GM12878 (cell line): ENCODE data around the gene ADNP2. TPM values are rescaled to one million over a fixed set of nuclear protein-coding genes. Genes with fewer than 3 reads are reported as not detected.

Experiments
- BCL11A ChIP-seq: IDR thresholded peaks from 2 replicates; pipeline ENCODE4 v1.6.1; 2011; ENCODE audit warnings: low read depth, low read length
- BHLHE40 ChIP-seq, 2 experiments: fragments of 450-650 bp in 1 of 2; IDR thresholded peaks; 2 replicates each; pipeline ENCODE4 v1.6.1; 2011 to 2017; ENCODE audit warnings: low read depth in 2 of 2, borderline replicate concordance in 1 of 2, improper control_type of control experiment in 1 of 2, low read length in 1 of 2, mild to moderate bottlenecking in 1 of 2
- CREM ChIP-seq: IDR thresholded peaks from 2 replicates; pipeline ENCODE4 v1.6.1; 2014; ENCODE audit warnings: antibody characterized with exemption, low read depth
- DPF2 ChIP-seq: fragments of 450-650 bp; IDR thresholded peaks from 2 replicates; pipeline ENCODE4 v1.6.1; 2017; ENCODE audit warnings: mild to moderate bottlenecking
- E2F4 ChIP-seq: IDR thresholded peaks from 2 replicates; pipeline ENCODE4 v1.6.1; 2012; ENCODE audit warnings: low read depth, low read length, improper control_type of control experiment
- EP300 ChIP-seq, 2 experiments: fragments of 150-350 bp in 1 of 2; IDR thresholded peaks; 2 replicates each; pipeline ENCODE4 v1.6.1; 2011 to 2012; ENCODE audit warnings: low read depth in 2 of 2, low read length in 2 of 2, borderline replicate concordance in 1 of 2, improper control_type of control experiment in 1 of 2, inconsistent platforms in 1 of 2; ENCODE audit not compliant: control insufficient read depth in 1 of 2
- MLLT1 ChIP-seq: fragments of 450-650 bp; IDR thresholded peaks from 2 replicates; pipeline ENCODE4 v1.6.1; 2016; ENCODE audit warnings: mild to moderate bottlenecking
- MTA2 ChIP-seq: fragments of 450-650 bp; IDR thresholded peaks from 2 replicates; pipeline ENCODE4 v1.6.1; 2016; ENCODE audit warnings: low read depth, mild to moderate bottlenecking, moderate library complexity
- NBN ChIP-seq: fragments of 450-650 bp; IDR thresholded peaks from 2 replicates; pipeline ENCODE4 v1.6.1; 2016
- REST ChIP-seq: IDR thresholded peaks from 2 replicates; pipeline ENCODE4 v1.6.1; 2012; ENCODE audit warnings: mild to moderate bottlenecking, low read depth, low read length
- RUNX3 ChIP-seq: IDR thresholded peaks from 2 replicates; pipeline ENCODE4 v1.6.1; 2012; ENCODE audit warnings: low read length, inconsistent platforms
- SIX5 ChIP-seq: IDR thresholded peaks from 2 replicates; pipeline ENCODE4 v1.6.1; 2011; ENCODE audit warnings: mild to moderate bottlenecking, low read depth, low read length, moderate library complexity; ENCODE audit not compliant: severe bottlenecking
- SRF ChIP-seq, 2 experiments: IDR thresholded peaks; 2 replicates each; pipeline ENCODE4 v1.6.1; 2011; ENCODE audit warnings: low read depth in 2 of 2, low read length in 2 of 2, mild to moderate bottlenecking in 1 of 2, moderate library complexity in 1 of 2
- polyA plus RNA-seq, 11 experiments: library from polyadenylated mRNA; depleted of rRNA in 4 of 11; unstranded in 6 of 11; stranded (reverse) in 5 of 11; fragments of >200 nt; fragmentation: Nextera tagmentation in 4 of 11; fragmentation: Illumina TruSeq in 1 of 11; extraction: Ambion mirVana in 4 of 11; extraction: Trizol in 1 of 11; gene quantifications; 1 replicate in 1 of 11; 2 replicates in 10 of 11; pipeline versions ENCODE4 v1.2.1 to v1.2.3, GENCODE V29; 2011 to 2016; ENCODE audit warnings: inconsistent platforms in 2 of 11, missing spikeins in 2 of 11, low read depth in 1 of 11
- total RNA-seq, 4 experiments: library from RNA; depleted of rRNA in 3 of 4; stranded (reverse); fragments of >200 nt in 3 of 4; fragmentation: Illumina TruSeq in 1 of 4; extraction: Trizol in 1 of 4; gene quantifications; 2 replicates each; pipeline versions ENCODE4 v1.2.1 to v1.2.3, GENCODE V29; 2013 to 2021

ADNP2 gene
- total and polyA plus RNA-seq, 10 of the 15 experiments (the other 5 are each of a cell fraction or from before 2014, with no cell fraction given) = 3.7 to 25.1 (median 13.0) TPM

- TF ChIP-seq BHLHE40 (IDR thresholded peaks at IDR 0.05; ENCODE audit: borderline replicate concordance in 1 of 2, low read depth in 2 of 2, low read length in 1 of 2) = peak in 1 of 2 experiments; percentile 21; a peak in 1 of 4 replicates
- TF ChIP-seq DPF2 = 0 out of 2 replicates have a peak, but pooled peaks have one; percentile 22
- no peak for TF ChIP-seq REST
- TF ChIP-seq RUNX3 = peak; percentile 43; the same call in 1 of the 2 replicates
- peak; percentile 15; the same call in 1 of the 2 replicates for TF ChIP-seq CREM
- TF ChIP-seq MLLT1 = no peak
- TF ChIP-seq EP300 (IDR thresholded peaks at IDR 0.05; ENCODE audit: borderline replicate concordance in 1 of 2, control insufficient read depth in 1 of 2, low read depth in 2 of 2, low read length in 2 of 2) = peak in 1 of 2 experiments; percentile 18; a peak in 1 of 4 replicates
- TF ChIP-seq SRF (IDR thresholded peaks at IDR 0.05; ENCODE audit: low read depth in 2 of 2, low read length in 2 of 2) = no peak
- 0 out of 2 replicates have a peak, but pooled peaks have one; percentile 21 for TF ChIP-seq NBN
- TF ChIP-seq MTA2 = 0 out of 2 replicates have a peak, but pooled peaks have one; percentile 22
- TF ChIP-seq SIX5 = no peak
- TF ChIP-seq BCL11A = 0 out of 2 replicates have a peak, but pooled peaks have one; percentile 13
- TF ChIP-seq E2F4 = no peak
These were observed 3.5 kb upstream of the ADNP2 start (continued) for GRCh38 chr18:80105369-80106167.
